Naive thymus-derived CD4-positive, alpha-beta T cell (primary cell): ENCODE data around the gene CHMP1B. TPM values are rescaled to one million over a fixed set of nuclear protein-coding genes. Genes with fewer than 3 reads are reported as not detected.
"Not testable (repeated sequence)": the region's sequence is repeated elsewhere in the genome, so short reads cannot be mapped to it uniquely, and the experiment has no call there.

Experiments
- ATAC-seq: fragments of 150-1000 bp; cut with Tn5 transposase; 2 replicates; pipeline ENCODE4 v1.10.0; 2021; ENCODE audit warnings: mild to moderate bottlenecking, moderate library complexity
- CTCF ChIA-PET: fragments of 350-600 bp; sonication (Branson Sonifier 250); formaldehyde crosslinking; loops from one replicate; lab custom pipeline; 2021; ENCODE audit warnings: antibody characterized with exemption; lab: Charles Lee
- POLR2A ChIA-PET: fragments of 350-600 bp; sonication (Branson Sonifier 250); formaldehyde crosslinking; loops from one replicate; lab custom pipeline; 2021; ENCODE audit warnings: antibody characterized with exemption, inconsistent platforms; lab: Charles Lee
- DNase-seq, 9 donors: peaks; one replicate each; pipeline versions ENCODE4 v3.0.0 to v3.0.0-alpha.2; 2020 to 2022; ENCODE audit warnings: mixed read lengths in 1 of 9
- H3K27ac ChIP-seq: one replicate; pipeline ENCODE4 v1.7.0; 2013; ENCODE audit warnings: mild to moderate bottlenecking, low read depth, low read length, moderate library complexity
- H3K27me3 ChIP-seq, 2 donors: one replicate each; pipeline ENCODE4 v1.7.0; 2013; ENCODE audit warnings: low read length in 2 of 2, mild to moderate bottlenecking in 2 of 2, moderate library complexity in 2 of 2; ENCODE audit not compliant: control insufficient read depth in 2 of 2, insufficient read depth in 2 of 2
- H3K36me3 ChIP-seq, 3 experiments: 1 replicate in 2 of 3; 2 replicates in 1 of 3; pipeline ENCODE4 v1.7.0; 2013; ENCODE audit warnings: low read length in 3 of 3, mild to moderate bottlenecking in 3 of 3, moderate library complexity in 1 of 3; ENCODE audit not compliant: insufficient read depth in 3 of 3, control insufficient read depth in 2 of 3
- H3K4me1 ChIP-seq, 2 donors: one replicate each; pipeline ENCODE4 v1.7.0; 2013; ENCODE audit warnings: low read length in 2 of 2, mild to moderate bottlenecking in 2 of 2, moderate library complexity in 1 of 2; ENCODE audit not compliant: control insufficient read depth in 2 of 2, insufficient read depth in 2 of 2
- H3K4me3 ChIP-seq: 2 replicates; pipeline ENCODE4 v1.7.0; 2013; ENCODE audit warnings: mild to moderate bottlenecking, low read length
- H3K9me3 ChIP-seq, 3 experiments: 1 replicate in 2 of 3; 2 replicates in 1 of 3; pipeline ENCODE4 v1.7.0; 2013; ENCODE audit warnings: low read length in 3 of 3; ENCODE audit not compliant: control insufficient read depth in 2 of 3
- H3K27ac Mint-ChIP-seq, 9 donors: one replicate each; pipeline ENCODE4 v1.8.0; 2020 to 2022; ENCODE audit warnings: mixed read lengths in 9 of 9, mild to moderate bottlenecking in 8 of 9, moderate library complexity in 5 of 9, inconsistent platforms in 2 of 9
- H3K27me3 Mint-ChIP-seq, 5 donors: one replicate each; pipeline ENCODE4 v1.8.0; 2021 to 2022; ENCODE audit warnings: mixed read lengths in 5 of 5, mild to moderate bottlenecking in 1 of 5
- H3K36me3 Mint-ChIP-seq, 5 donors: one replicate each; pipeline ENCODE4 v1.8.0; 2020 to 2022; ENCODE audit warnings: mixed read lengths in 5 of 5, mild to moderate bottlenecking in 3 of 5, inconsistent platforms in 1 of 5
- H3K4me1 Mint-ChIP-seq, 7 donors: one replicate each; pipeline ENCODE4 v1.8.0; 2020 to 2022; ENCODE audit warnings: mixed read lengths in 7 of 7, mild to moderate bottlenecking in 3 of 7, inconsistent platforms in 1 of 7
- H3K4me3 Mint-ChIP-seq, 10 donors: one replicate each; pipeline ENCODE4 v1.8.0; 2020 to 2022; ENCODE audit warnings: mild to moderate bottlenecking in 10 of 10, mixed read lengths in 10 of 10, moderate library complexity in 6 of 10, inconsistent platforms in 2 of 10
- H3K9me3 Mint-ChIP-seq, 11 donors: one replicate each; pipeline ENCODE4 v1.8.0; 2020 to 2022; ENCODE audit warnings: mixed read lengths in 11 of 11, mild to moderate bottlenecking in 4 of 11, inconsistent platforms in 1 of 11, moderate library complexity in 1 of 11
- intact Hi-C, 2 donors: fragments of 100-400 bp; cut with micrococcal nuclease; formaldehyde crosslinking; loops; one replicate each; pipeline ENCODE4 v1.15.1; 2023
- polyA plus RNA-seq, 2 donors: library from polyadenylated mRNA; unstranded; fragments of 300-500 nt; fragmentation: Illumina TruSeq; gene quantifications; one replicate each; pipeline ENCODE4 v1.2.3, GENCODE V29; 2021
- total RNA-seq, 6 experiments: library from RNA in 5 of 6; stranded (reverse) in 5 of 6; gene quantifications; 1 replicate in 5 of 6; 2 replicates in 1 of 6; pipeline ENCODE4 v1.2.3 and lab custom pipeline; 2021 to 2026

CHMP1B gene
- total and polyA plus RNA-seq, 7 experiments from 2014 or later, result 27.2 to 115 (median 54.2) TPM

DNA sequence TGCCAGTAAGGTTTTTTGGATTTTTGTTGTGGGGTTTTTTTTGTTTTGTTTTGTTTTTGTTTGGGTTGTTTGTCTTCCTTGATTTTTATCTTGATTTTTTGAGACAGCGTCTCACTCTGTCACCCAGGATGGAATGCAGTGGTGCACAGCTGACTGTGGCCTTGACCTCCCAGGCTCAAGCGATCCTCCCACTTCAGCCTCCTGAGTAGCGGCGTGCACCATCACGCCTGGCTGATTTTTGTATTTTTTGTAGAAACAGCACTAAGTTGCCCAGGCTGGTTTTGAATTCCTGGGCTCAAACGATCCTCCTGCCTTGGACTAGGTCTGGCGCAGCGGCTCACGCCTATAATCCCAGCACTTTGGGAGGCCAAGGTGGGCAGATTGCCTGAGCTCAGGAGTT lies 40.5 kb downstream of the CHMP1B start:
- H3K4me1 Mint-ChIP-seq, result peaks cover 0 to 7% (median 3%) of the 10 kb centered on the region in 7 donors
- Histone ChIP-seq H3K27ac (no peak overlapping the region), H3K4me3 (no peak overlapping the region), H3K9me3 (no peaks in the 10 kb centered on the region), H3K36me3 (peaks cover 0 to 73% (median 11%) of the 10 kb centered on the region in 3 experiments), H3K27me3 (no peaks in the 10 kb centered on the region), H3K4me1 (no peaks in the 10 kb centered on the region)
- ChIA-PET POLR2A (interaction anchor here (2.1 kb wide), 1 partner anchor 41 kb away, joined by 5 read pairs; the partner anchor contains the start of gene CHMP1B), CTCF (no interaction called here)
- no peak overlapping the region for H3K4me3 Mint-ChIP-seq
- H3K27me3 Mint-ChIP-seq, result no peaks in the 10 kb centered on the region
- intact Hi-C loops, result no loop called here
- no peak for DNase-seq
- no peak for ATAC-seq
- H3K36me3 Mint-ChIP-seq, result peaks cover 17 to 46% (median 26%) of the 10 kb centered on the region in 5 donors
- peak overlapping the region in 1 of 9 donors; percentile 24 for H3K27ac Mint-ChIP-seq
- H3K9me3 Mint-ChIP-seq, result no peaks in the 10 kb centered on the region

DNA sequence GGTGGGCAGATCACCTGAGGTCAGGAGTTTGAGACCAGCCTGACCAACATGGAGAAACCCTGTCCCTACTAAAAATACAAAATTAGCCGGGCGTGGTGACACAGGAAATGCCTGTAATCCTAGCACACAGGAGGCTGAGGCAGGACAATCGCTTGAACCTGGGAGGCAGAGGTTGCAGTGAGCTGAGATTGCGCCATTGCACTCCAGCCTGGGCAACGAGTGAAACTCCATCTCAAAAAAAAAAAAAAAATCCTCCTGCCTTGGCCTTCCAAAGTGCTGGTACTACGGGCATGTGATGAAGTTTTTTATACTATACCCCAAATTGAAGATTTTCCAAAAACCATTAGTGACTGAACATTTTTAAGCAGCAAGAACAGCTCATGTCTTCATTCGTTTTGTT lies 41.2 kb downstream of the CHMP1B start:
- H3K4me1 Mint-ChIP-seq, ATAC-seq, intact Hi-C loops, DNase-seq, H3K9me3 Mint-ChIP-seq, H3K9me3 ChIP-seq, H3K4me3 Mint-ChIP-seq, H3K4me1 ChIP-seq, H3K27ac Mint-ChIP-seq, H3K27me3 ChIP-seq, H3K27ac ChIP-seq, H3K27me3 Mint-ChIP-seq, CTCF ChIA-PET, H3K4me3 ChIP-seq: not testable (repeated sequence)
- H3K36me3 Mint-ChIP-seq, result peaks cover 17 to 48% (median 24%) of the 10 kb centered on the region in 5 donors
- H3K36me3 ChIP-seq, result peaks cover 0 to 66% (median 11%) of the 10 kb centered on the region in 3 experiments
- POLR2A ChIA-PET, result interaction anchor here (2.1 kb wide), 1 partner anchor 42 kb away, joined by 5 read pairs; the partner anchor contains the start of gene CHMP1B

DNA sequence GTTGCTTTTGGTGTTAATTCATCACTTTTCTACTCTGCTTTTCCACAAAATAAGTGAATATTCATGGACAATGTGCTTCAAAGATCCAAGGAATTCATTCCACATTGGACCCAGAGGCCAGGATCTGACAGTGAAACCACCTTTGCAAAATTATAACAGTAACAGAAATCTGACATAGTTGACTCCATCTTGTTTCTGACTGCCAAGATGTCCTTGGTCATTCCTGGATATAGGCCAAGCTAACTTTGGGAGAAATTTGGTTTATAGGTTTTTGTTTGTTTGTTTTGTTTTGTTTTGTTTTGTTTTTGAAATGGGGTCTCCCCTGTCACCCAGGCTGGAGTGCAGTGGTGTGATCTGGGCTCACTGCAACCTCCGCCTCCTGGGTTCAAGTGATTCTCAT lies 46.6 kb downstream of the CHMP1B start:
- no peak overlapping the region for H3K4me3 ChIP-seq
- no peaks in the 10 kb centered on the region for H3K4me1 ChIP-seq
- H3K9me3 ChIP-seq, result no peaks in the 10 kb centered on the region
- POLR2A ChIA-PET, result interaction anchor here (0.9 kb wide), 1 partner anchor 8 kb away, joined by 4 read pairs; no protein-coding TSS in a partner anchor
- no peaks in the 10 kb centered on the region for H3K27me3 ChIP-seq
- no peak overlapping the region for H3K4me3 Mint-ChIP-seq
- no peak for ATAC-seq
- H3K36me3 ChIP-seq, result peaks cover 0 to 47% (median 0%) of the 10 kb centered on the region in 3 experiments
- no peaks in the 10 kb centered on the region for H3K27me3 Mint-ChIP-seq
- H3K36me3 Mint-ChIP-seq, result peaks cover 12 to 53% (median 30%) of the 10 kb centered on the region in 5 donors
- no peak overlapping the region for H3K27ac Mint-ChIP-seq
- intact Hi-C loops, result no loop called here
- CTCF ChIA-PET, result no interaction called here
- no peak overlapping the region for H3K27ac ChIP-seq
- no peaks in the 10 kb centered on the region for H3K9me3 Mint-ChIP-seq
- no peak for DNase-seq
- peaks cover 0 to 13% (median 6%) of the 10 kb centered on the region in 7 donors for H3K4me1 Mint-ChIP-seq

DNA sequence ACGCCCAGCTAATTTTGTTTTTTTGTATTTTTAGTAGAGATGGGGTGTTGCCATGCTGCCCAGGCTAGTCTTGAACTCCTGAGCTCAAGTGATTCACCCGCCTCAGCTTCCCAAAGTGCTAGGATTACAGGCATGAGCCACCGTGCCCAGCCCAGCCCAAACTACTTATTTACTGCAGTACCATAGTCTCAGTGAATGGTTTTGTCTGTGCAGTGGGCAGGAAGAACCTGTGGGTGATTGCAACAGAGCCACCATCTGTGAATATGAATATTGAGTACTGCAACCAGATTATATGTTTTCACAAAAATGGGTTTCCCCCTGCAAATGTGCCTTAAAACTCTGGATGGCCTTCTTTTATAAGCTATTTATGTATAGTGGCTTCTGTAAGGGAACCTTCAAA lies 47.9 kb downstream of the CHMP1B start:
- no peak for ATAC-seq
- H3K9me3 Mint-ChIP-seq, result no peaks in the 10 kb centered on the region
- POLR2A ChIA-PET, result interaction anchor here (0.6 kb wide), 1 partner anchor 1942 kb away, joined by 3 read pairs; no protein-coding TSS in a partner anchor
- Histone ChIP-seq H3K27me3 (no peaks in the 10 kb centered on the region), H3K4me3 (no peak overlapping the region), H3K27ac (no peak overlapping the region), H3K36me3 (peaks cover 0 to 46% (median 0%) of the 10 kb centered on the region in 3 experiments), H3K9me3 (no peaks in the 10 kb centered on the region), H3K4me1 (no peaks in the 10 kb centered on the region)
- DNase-seq, result no peak
- peaks cover 4 to 15% (median 6%) of the 10 kb centered on the region in 7 donors for H3K4me1 Mint-ChIP-seq
- H3K27ac Mint-ChIP-seq, result peak overlapping the region in 1 of 9 donors; percentile 5
- CTCF ChIA-PET, result no interaction called here
- no peaks in the 10 kb centered on the region for H3K27me3 Mint-ChIP-seq
- intact Hi-C loops, result no loop called here
- no peak overlapping the region for H3K4me3 Mint-ChIP-seq
- H3K36me3 Mint-ChIP-seq, result peaks cover 8 to 48% (median 22%) of the 10 kb centered on the region in 5 donors

DNA sequence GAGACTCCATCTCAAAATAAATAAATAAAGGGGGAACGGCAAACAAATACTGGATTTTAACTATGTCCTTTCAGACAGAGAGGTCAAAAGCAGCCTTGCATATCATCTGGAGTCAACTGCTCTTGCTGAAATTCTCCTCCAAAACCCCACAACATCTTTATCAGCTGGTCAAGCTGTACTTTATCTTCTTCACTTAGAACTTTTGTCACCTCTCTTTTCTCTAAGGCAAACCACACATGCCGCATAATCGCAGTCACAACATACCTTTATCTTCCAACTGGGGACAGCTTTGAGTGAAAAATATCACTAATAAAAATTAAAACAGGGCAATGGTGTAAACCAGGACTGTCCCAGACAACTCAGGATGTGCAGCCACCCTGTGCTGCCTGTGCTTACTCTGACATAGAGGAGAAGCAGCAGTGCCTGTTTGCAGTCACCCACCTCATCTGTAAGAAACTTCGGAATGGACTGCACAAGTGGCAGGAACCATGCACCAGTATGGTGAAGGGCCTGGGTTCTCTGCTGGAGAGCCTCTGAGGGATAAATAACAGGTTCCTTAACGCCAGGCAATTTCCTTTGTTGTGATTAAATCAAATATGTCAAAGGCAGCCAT lies 50.7 kb downstream of the CHMP1B start:
- peak overlapping the region in 3 of 9 donors; percentile 22 to 48 (median 34) for H3K27ac Mint-ChIP-seq
- H3K4me1 Mint-ChIP-seq, result peaks cover 5 to 24% (median 18%) of the 10 kb centered on the region in 7 donors
- CTCF ChIA-PET, result interaction anchor here (0.7 kb wide), 1 partner anchor 13 kb away, joined by 3 read pairs; no protein-coding TSS in a partner anchor
- Histone ChIP-seq H3K27me3 (no peaks in the 10 kb centered on the region), H3K9me3 (no peaks in the 10 kb centered on the region), H3K36me3 (peaks cover 0 to 36% (median 0%) of the 10 kb centered on the region in 3 experiments), H3K27ac (no peak overlapping the region), H3K4me1 (peaks cover 0 to 1% of the 10 kb centered on the region in 2 donors), H3K4me3 (no peak overlapping the region)
- intact Hi-C loops, result loop anchor here in 1 of 2 donors (10.0 kb wide), 2 partner anchors 473 to 983 kb away; partner anchors contain the start of genes AFG3L2 and PTPN2
- no peak overlapping the region for H3K4me3 Mint-ChIP-seq
- DNase-seq (no peak), ATAC-seq (no peak)
- POLR2A ChIA-PET, result interaction anchor here (0.6 kb wide), 1 partner anchor 50 kb away, joined by 3 read pairs; no protein-coding TSS in a partner anchor
- H3K9me3 Mint-ChIP-seq, result no peaks in the 10 kb centered on the region
- no peaks in the 10 kb centered on the region for H3K27me3 Mint-ChIP-seq
- H3K36me3 Mint-ChIP-seq, result peaks cover 8 to 35% (median 13%) of the 10 kb centered on the region in 5 donors

DNA sequence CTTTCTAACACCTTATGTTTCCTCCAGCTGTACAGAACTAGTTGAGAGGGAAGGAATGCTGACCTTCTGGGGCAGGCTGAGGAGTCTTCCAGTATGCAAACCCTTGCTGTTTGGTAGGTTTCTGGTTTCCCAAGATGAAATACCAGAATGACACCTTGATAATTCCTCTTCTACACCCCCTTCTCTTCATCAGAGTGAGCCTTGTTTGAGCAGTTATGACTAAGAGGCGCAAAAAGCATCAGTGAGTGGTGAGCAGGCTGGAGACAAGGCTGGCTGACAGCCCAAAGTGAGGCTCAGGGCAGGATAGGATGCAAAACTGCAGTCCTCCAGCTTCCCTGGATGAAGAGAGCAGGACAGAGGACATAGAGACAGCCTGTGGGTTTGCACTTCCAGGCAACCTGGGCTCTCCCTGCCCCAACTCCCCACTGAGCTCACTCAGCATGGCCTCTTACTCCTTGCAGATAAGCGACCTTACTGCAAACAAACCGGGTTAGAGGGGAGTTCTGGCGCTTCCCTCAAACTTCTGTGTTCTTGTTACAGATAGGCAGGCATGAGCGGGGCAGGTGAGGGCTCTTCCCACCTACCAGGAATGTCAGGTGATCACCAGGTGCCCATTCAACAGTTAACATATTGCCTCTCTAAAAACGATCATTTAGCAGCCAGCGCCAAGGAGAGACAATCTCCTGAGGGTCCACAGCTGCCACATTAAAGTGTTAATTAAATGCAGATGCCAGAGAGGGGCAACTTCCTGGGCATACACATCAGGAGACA lies 51.5 kb downstream of the CHMP1B start:
- CTCF ChIA-PET, result interaction anchor here (0.7 kb wide), 1 partner anchor 14 kb away, joined by 3 read pairs; no protein-coding TSS in a partner anchor

More for the DNA sequence above, 51.5 kb downstream of the CHMP1B start:
- H3K27ac Mint-ChIP-seq, result peak overlapping the region in 2 of 9 donors; percentile 5 to 48
- DNase-seq, result no peak
- no peaks in the 10 kb centered on the region for H3K27me3 Mint-ChIP-seq
- Histone ChIP-seq H3K9me3 (no peaks in the 10 kb centered on the region), H3K4me1 (peaks cover 8% of the 10 kb centered on the region in 2 donors), H3K36me3 (peaks cover 0 to 36% (median 0%) of the 10 kb centered on the region in 3 experiments), H3K27ac (no peak overlapping the region), H3K4me3 (no peak overlapping the region), H3K27me3 (no peaks in the 10 kb centered on the region)
- no peak for ATAC-seq
- no peaks in the 10 kb centered on the region for H3K9me3 Mint-ChIP-seq
- POLR2A ChIA-PET, result interaction anchor here (1.3 kb wide), 1 partner anchor 51 kb away, joined by 5 read pairs; no protein-coding TSS in a partner anchor
- H3K4me3 Mint-ChIP-seq, result peak overlapping the region in 1 of 10 donors; percentile 26
- intact Hi-C loops, result loop anchor here in 1 of 2 donors (10.0 kb wide), 2 partner anchors 472 to 982 kb away; partner anchors contain the start of genes AFG3L2 and PTPN2
- peaks cover 6 to 32% (median 26%) of the 10 kb centered on the region in 7 donors for H3K4me1 Mint-ChIP-seq
- H3K36me3 Mint-ChIP-seq, result peaks cover 4 to 28% (median 15%) of the 10 kb centered on the region in 5 donors
